Anterior cingulate cortex (tissue), 58 donors: ENCODE results near the gene KRTAP1-3.
"Not testable (repeated sequence)": the region's sequence is repeated elsewhere in the genome, so short reads cannot be mapped to it uniquely, and the experiment has no call there.

ENCODE experiments used
- DNase-seq, 58 donors: peaks; one replicate each; lab custom pipeline; 2025; lab: John Stamatoyannopoulos, UW

The KRTAP1-3 gene

GRCh38 chr17:41055130-41055529 lies 20.5 kb upstream of the KRTAP1-3 start, which contains the start of gene KRTAP2-2:
TSS of gene KRTAP2-2 (minus strand) at chr17:41055230. CDS start at chr17:41055211, 19 bp downstream.
- DNase-seq = not testable (repeated sequence)

DNA sequence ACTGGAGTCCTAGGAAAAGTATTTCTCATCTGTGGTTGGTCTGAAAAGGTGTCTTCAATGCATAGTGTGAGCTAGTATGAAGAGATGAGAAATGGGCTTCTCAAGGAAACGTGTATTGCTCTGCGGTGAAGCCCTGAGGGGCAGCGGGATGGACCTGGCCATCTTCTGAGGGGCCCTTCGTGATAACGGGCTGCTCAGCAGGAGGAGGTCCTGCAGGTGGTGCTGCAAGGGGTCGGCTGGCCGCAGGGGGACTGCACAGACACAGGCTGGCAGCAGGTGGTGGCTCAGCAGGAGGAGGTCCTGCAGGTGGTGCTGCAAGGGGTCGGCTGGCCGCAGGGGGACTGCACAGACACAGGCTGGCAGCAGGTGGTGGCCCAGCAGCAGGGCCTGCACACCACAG lies 19.9 kb upstream of the KRTAP1-3 start:
- not testable (repeated sequence) for DNase-seq

- DNase-seq = no peak
These were observed 19.4 kb upstream of the KRTAP1-3 start for GRCh38 chr17:41054025-41054424.

GRCh38 chr17:41052566-41052965 lies 17.9 kb upstream of the KRTAP1-3 start:
- DNase-seq = no peak

GRCh38 chr17:41049110-41049509 lies 14.4 kb upstream of the KRTAP1-3 start:
- DNase-seq = no peak

GRCh38 chr17:41048441-41048840 lies 13.8 kb upstream of the KRTAP1-3 start:
- no peak for DNase-seq

DNA sequence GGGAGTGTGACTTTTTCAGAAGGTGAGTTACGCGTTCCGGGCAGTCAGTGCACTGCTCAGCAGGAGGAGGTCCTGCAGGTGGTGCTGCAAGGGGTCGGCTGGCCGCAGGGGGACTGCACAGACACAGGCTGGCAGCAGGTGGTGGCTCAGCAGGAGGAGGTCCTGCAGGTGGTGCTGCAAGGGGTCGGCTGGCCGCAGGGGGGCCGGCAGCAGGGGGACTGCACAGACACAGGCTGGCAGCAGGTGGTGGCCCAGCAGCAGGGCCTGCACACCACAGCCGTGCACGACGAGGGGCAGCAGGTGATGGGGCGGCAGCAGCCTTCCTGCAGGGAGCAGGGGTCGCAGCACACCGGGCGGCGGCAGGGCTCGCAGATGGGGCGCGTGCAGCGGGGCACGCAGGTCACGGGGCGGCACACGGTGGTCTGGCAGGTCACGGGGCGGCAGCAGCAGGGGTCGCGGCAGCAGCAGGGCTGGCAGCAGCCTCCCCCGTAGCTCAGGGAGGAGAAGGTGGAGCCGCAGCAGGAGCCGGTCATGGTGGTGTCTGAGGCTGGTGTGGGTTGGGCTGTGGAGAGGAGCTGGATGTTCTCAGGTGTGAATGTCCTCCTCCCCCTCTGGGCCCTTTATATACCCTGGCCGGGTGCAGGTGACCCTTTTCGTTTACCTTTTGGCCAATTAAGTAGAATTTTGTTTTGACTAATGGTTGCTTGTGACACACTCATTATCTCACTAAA lies 12.2 kb upstream of the KRTAP1-3 start, which contains the start of gene KRTAP2-1:
Gene KRTAP2-1 (minus strand): TSS at position 582 of the 731 bp plus-strand sequence. CDS start 49 bp downstream, at position 533.
- DNase-seq = not testable (repeated sequence)

GRCh38 chr17:41042953-41043352 lies 8.3 kb upstream of the KRTAP1-3 start:
- DNase-seq = no peak

DNA sequence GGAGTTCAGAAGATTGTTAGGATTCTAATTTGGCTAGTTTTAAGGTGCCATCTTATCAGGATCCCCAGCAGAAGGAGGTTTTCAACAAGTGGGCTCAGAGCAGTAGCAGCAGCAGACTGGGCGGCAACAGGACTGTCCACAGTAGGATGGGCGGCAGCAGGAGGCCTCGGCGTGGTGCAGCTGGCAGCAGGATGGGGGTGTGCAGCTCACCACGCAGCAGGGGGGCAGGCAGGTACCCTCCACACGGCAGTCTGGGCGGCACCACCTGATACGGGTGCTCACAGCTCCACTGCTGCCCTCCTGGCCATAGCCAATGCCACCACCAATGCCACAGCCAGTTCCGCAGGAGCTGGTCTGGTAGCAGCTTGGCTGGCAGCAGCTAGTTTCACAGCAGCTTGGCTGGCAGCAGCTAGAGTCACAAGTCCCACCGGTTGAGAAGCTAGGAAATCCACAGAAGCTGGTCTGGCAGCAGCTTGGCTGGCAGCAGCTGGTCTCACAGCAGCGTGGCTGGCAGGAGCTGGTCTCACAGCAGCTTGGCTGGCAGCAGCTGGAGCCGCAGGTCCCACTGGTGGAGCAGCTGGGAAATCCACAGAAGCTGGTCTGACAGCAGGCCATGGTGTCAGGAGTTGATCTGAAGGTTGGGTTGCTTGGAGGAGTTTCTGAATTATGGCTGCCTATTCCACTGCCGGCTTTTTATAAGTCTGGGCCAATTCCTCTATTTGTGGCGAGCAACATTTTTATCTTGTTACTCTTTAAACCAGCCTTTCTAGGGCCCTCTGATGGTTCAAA lies 6.3 kb upstream of the KRTAP1-3 start, which contains the start of gene KRTAP1-1:
Gene KRTAP1-1 (minus strand): TSS at position 668 of the 789 bp plus-strand sequence. CDS start 53 bp downstream, at position 615.
- DNase-seq = peak in 5 of 58 donors; percentile 0 to 16 (median 4)

DNA sequence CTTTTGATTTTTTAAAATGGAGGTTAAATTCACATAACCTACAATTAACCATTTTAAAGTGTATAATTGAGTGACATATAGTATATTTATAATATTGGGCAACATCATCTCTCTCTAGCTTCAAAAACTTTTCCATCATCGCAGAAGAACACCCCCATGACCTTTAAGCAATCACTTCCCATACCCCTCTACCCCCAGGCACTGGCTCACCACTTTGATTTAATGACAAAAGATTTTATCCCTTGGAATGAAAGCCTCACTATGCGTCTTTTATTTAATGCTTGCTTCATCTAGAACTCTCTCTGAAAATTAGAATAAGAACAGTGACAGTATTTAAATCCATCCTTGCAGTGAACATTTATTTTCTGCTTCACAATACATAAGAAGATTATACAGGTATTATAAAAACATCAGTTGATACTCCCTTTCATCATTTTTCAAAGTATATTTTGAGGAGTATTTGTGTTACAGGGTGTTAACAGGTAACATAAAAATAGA lies 3.2 kb upstream of the KRTAP1-3 start:
- no peak for DNase-seq

- no peak for DNase-seq
These were observed 4.9 kb downstream of the KRTAP1-3 start, which contains the start of gene KRTAP1-4 for GRCh38 chr17:41029633-41030245. TSS of gene KRTAP1-4 (minus strand) at chr17:41030195. CDS start at chr17:41030078, 117 bp downstream.

- no peak for DNase-seq
These were observed 7.8 kb downstream of the KRTAP1-3 start, which contains the start of gene KRTAP1-5 for GRCh38 chr17:41026715-41027471. TSS of gene KRTAP1-5 (minus strand) at chr17:41027208. CDS start at chr17:41027155, 53 bp downstream.

- DNase-seq = no peak
These were observed 10.0 kb downstream of the KRTAP1-3 start for GRCh38 chr17:41024697-41025096.

DNA sequence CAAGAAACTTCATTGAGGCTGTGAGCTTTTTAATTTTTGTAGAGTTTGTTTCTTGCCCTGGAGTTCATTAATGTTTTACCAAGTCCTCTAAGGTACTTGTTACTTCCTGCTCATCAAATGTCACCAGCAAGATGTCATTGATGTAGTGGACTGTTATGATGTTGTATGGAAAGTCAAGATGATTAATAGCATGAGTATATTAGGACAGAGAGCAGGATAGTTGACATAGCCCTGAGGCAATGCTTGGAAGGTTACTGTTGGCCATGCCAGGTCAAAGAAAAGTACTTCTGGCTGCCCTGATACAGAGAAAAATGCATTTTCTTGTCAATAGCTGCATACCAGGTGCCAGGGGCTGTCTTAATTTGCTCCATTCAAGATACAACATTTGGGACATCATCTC lies 14.3 kb downstream of the KRTAP1-3 start:
- no peak for DNase-seq

DNA sequence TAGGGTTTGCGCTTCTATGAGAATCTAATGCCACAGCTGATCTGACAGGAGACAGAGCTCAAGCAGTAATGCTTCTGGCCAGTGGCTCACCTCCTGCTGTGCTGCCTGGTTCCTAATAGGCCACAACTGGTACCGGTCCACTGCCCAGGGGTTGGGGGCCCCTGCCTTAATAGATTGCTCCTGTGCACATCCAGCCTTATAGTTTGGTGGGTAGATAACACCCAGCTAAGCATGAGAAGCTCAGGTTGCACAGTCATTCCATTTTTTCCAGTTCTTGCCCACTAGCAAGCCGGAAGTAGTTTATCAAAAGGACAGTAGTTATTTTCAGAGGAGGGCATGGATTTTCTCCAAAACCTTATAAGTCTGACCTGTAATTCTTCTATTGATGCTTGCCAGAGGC lies 15.3 kb downstream of the KRTAP1-3 start:
- DNase-seq = no peak

DNA sequence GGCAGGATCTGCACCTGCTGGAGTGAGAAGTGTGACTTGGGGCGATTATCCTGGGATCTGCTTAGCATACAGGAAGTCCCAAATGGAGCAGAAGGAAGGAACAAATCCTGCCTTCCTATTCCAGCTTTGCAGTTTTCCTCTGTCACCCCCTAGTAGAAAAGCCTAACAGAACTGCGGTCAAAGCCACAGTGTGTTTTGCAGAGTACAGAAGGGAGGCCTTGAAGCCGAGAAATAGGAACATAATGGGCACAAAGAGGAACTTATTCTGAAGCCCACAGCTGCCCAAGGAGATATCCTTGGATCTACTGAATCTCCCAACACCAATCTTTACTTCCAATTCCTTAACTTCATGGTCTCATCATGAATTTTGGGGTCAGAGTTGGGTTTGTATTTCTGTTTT lies 16.1 kb downstream of the KRTAP1-3 start:
- no peak for DNase-seq

- no peak for DNase-seq
These were observed 18.0 kb downstream of the KRTAP1-3 start for GRCh38 chr17:41016578-41017215.

DNA sequence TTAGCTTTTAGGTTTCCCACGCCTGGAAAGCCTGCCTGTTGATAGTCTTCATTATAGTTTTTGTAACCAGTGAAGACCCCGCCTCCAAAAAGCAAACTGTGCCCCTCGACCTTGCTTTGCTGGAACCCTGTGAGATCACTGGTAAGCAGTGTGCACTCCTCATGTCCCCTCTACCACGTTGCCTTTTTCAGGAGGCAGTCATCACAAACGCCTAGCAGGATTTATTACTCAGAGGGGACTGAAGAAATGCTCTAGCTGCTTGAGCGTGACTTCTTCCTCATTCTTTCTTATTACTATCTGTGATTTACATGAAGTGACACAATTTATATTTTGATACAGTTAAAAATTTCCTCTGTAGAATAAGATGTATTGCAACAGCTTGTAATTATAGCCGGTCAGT lies 19.2 kb downstream of the KRTAP1-3 start:
- DNase-seq = no peak

- no peak for DNase-seq
These were observed 21.1 kb downstream of the KRTAP1-3 start for GRCh38 chr17:41013606-41014005.
